Esophagus muscularis mucosa (tissue), 3 donors: Measurements from ENCODE around the gene PRMT7.

Experiments
- CTCF ChIP-seq, 3 experiments: fragments of 200-600 bp in 2 of 3; fragments of 450-650 bp in 1 of 3; sonication (generic) in 2 of 3; IDR thresholded peaks; one replicate each; pipeline ENCODE4 v1.5.1; 2017 to 2019; ENCODE audit warnings: antibody characterized with exemption in 3 of 3, mild to moderate bottlenecking in 2 of 3, moderate library complexity in 1 of 3
- POLR2A ChIP-seq: fragments of 450-650 bp; IDR thresholded peaks from one replicate; pipeline ENCODE4 v1.6.1; 2017; ENCODE audit warnings: antibody characterized with exemption, moderate library complexity, mild to moderate bottlenecking, low read depth
- POLR2AphosphoS5 ChIP-seq, 2 donors: sonication (generic); formaldehyde crosslinking; IDR thresholded peaks; one replicate each; pipeline ENCODE4 v1.6.1; 2017; ENCODE audit warnings: antibody characterized with exemption in 2 of 2

- TF ChIP-seq CTCF (IDR thresholded peaks at IDR 0.05) = peak; percentile 89 to 98 (median 96)
- TF ChIP-seq POLR2A = no peak
- peak; percentile 18 to 60 for TF ChIP-seq POLR2AphosphoS5 (IDR thresholded peaks at IDR 0.05)
Observed at GRCh38 chr16:68328151-68328859, 17.5 kb downstream of the PRMT7 start.
